Ovary (tissue), 3 donors: Measurements from ENCODE around the gene NAV2.

Experiments
- EP300 ChIP-seq: sonication (generic); formaldehyde crosslinking; IDR thresholded peaks from one replicate; pipeline ENCODE4 v1.6.1; 2017; ENCODE audit warnings: antibody characterized with exemption
- POLR2A ChIP-seq: fragments of 450-650 bp; IDR thresholded peaks from one replicate; pipeline ENCODE4 v1.6.1; 2017; ENCODE audit warnings: antibody characterized with exemption, mild to moderate bottlenecking, moderate library complexity
- TF ChIP-seq, protein P1 (sequence below), 3 donors: fragments of 450-650 bp in 2 of 3; fragments of 200-600 bp in 1 of 3; IDR thresholded peaks; one replicate each; pipeline versions ENCODE4 v1.5.1 to v1.8.0; 2016 to 2022; ENCODE audit warnings: antibody characterized with exemption in 3 of 3, mild to moderate bottlenecking in 1 of 3
- donor health status: DM: no; HTN: no; CAD: no.

GRCh38 chr11:19802773-19803293 lies 90.2 kb downstream of the NAV2 start:
- TF ChIP-seq, protein P1, sequence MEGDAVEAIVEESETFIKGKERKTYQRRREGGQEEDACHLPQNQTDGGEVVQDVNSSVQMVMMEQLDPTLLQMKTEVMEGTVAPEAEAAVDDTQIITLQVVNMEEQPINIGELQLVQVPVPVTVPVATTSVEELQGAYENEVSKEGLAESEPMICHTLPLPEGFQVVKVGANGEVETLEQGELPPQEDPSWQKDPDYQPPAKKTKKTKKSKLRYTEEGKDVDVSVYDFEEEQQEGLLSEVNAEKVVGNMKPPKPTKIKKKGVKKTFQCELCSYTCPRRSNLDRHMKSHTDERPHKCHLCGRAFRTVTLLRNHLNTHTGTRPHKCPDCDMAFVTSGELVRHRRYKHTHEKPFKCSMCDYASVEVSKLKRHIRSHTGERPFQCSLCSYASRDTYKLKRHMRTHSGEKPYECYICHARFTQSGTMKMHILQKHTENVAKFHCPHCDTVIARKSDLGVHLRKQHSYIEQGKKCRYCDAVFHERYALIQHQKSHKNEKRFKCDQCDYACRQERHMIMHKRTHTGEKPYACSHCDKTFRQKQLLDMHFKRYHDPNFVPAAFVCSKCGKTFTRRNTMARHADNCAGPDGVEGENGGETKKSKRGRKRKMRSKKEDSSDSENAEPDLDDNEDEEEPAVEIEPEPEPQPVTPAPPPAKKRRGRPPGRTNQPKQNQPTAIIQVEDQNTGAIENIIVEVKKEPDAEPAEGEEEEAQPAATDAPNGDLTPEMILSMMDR (IDR thresholded peaks at IDR 0.05) = no peak
- no peak for TF ChIP-seq EP300
- TF ChIP-seq POLR2A = no peak
